GM12892 (cell line): ENCODE measurements around the gene CNTN5.

Experiments
- POLR2A ChIP-seq: IDR thresholded peaks from 2 replicates; pipeline ENCODE4 v1.6.1; 2011; ENCODE audit warnings: low read depth, low read length, control low read depth
- POLR2AphosphoS5 ChIP-seq: IDR thresholded peaks from 2 replicates; pipeline ENCODE4 v1.6.1; 2011; ENCODE audit warnings: low read depth, low read length, control low read depth
- TAF1 ChIP-seq: IDR thresholded peaks from 2 replicates; pipeline ENCODE4 v1.6.1; 2011; ENCODE audit warnings: low read depth, mild to moderate bottlenecking, control low read depth, low read length, borderline replicate concordance

DNA sequence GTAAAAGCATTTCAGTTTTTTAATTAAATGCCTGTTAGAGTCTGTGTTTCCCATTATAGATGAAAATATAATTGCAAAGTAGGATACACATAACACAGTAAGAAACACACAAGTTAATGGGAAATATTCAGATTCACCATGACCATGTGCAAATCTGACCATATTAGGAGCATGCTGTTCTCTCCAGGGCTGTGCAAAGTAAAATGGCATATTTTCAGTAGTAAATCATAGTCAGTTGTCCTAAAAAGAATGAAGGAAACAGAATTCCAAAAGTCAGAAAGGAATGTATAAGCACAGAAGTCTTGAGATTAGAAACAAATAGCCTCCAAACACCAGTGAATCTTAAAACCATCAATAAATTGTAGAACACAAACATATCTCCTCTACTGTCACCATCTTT, 44.4 kb downstream of the CNTN5 start:
- TF ChIP-seq POLR2A (no peak), POLR2AphosphoS5 (no peak), TAF1 (no peak)
